ENCODE data around the gene ZMAT5. TPM values are rescaled to one million over a fixed set of nuclear protein-coding genes. Genes with fewer than 3 reads are reported as not detected.

ZMAT5 gene
- total and polyA plus RNA-seq, 9 of the 15 experiments (the other 6 are each of a cell fraction or from before 2014, with no cell fraction given) = 2.0 to 25.2 (median 11.9) TPM

DNA sequence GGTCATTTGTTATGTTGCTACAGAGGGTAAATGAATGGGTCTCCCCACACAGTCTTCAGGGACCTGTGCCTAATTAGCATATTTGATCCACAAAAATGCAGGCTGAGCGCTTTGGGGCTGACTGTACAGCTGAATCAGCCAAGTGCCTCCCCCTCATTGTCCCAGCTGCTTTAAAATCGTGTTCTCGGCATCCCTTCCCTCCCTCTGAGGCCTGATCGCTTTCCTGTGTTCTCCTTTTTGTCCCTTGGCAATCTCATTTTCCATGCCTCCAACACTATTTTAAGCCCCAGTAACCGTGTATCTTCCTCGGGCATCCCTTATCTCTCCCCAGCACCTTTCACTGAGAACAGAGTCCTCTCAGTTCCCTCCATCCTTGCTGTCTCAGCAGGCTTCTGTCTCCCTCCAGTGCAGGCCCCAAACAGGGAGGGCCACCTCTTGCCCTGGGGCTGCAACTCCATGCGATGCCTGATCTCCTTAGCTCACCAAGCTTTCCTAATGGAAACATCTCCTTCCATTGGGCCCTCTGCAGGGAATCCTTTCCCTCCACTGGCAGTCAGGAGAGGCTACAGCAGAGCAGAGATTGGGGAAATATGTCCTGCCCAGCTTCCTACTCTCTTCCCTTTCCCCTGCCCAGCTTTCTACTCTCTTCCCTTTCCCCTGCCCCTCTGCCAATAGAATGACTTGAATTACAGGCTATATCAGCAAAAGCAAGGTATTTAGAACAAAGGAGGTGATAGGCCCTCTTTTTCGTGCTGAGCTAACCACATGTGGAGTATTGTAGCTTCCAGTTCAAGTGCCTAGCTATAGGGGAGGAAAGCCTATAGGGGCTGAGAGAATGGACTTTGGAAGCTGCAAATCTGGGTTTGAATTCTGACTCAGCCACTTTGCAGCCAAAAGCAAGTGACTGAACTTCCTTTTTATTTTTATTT, 14.2 kb upstream of the ZMAT5 start (continued):
- TF ChIP-seq, protein P1, sequence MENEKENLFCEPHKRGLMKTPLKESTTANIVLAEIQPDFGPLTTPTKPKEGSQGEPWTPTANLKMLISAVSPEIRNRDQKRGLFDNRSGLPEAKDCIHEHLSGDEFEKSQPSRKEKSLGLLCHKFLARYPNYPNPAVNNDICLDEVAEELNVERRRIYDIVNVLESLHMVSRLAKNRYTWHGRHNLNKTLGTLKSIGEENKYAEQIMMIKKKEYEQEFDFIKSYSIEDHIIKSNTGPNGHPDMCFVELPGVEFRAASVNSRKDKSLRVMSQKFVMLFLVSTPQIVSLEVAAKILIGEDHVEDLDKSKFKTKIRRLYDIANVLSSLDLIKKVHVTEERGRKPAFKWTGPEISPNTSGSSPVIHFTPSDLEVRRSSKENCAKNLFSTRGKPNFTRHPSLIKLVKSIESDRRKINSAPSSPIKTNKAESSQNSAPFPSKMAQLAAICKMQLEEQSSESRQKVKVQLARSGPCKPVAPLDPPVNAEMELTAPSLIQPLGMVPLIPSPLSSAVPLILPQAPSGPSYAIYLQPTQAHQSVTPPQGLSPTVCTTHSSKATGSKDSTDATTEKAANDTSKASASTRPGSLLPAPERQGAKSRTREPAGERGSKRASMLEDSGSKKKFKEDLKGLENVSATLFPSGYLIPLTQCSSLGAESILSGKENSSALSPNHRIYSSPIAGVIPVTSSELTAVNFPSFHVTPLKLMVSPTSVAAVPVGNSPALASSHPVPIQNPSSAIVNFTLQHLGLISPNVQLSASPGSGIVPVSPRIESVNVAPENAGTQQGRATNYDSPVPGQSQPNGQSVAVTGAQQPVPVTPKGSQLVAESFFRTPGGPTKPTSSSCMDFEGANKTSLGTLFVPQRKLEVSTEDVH (IDR thresholded peaks at IDR 0.05; ENCODE audit: low read depth, partially characterized antibody) = no peak
- no peak for TF ChIP-seq CHCHD3 (CRISPR knock-in tag; IDR thresholded peaks at IDR 0.05)
- TF ChIP-seq ZNF75A (CRISPR knock-in tag; IDR thresholded peaks at IDR 0.05) = no peak
- peak; percentile 41; the same call in 1 of the 2 replicates for TF ChIP-seq JUN (IDR thresholded peaks at IDR 0.05; ENCODE audit: borderline replicate concordance, low read depth, low read length)
- TF ChIP-seq JUN (CRISPR knock-in tag; IDR thresholded peaks at IDR 0.05; ENCODE audit: borderline replicate concordance) = no peak
- TF ChIP-seq, protein P2, sequence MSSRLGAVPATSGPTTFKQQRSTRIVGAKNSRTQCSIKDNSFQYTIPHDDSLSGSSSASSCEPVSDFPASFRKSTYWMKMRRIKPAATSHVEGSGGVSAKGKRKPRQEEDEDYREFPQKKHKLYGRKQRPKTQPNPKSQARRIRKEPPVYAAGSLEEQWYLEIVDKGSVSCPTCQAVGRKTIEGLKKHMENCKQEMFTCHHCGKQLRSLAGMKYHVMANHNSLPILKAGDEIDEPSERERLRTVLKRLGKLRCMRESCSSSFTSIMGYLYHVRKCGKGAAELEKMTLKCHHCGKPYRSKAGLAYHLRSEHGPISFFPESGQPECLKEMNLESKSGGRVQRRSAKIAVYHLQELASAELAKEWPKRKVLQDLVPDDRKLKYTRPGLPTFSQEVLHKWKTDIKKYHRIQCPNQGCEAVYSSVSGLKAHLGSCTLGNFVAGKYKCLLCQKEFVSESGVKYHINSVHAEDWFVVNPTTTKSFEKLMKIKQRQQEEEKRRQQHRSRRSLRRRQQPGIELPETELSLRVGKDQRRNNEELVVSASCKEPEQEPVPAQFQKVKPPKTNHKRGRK (tag; IDR thresholded peaks at IDR 0.05) = no peak
- no peak for TF ChIP-seq BCL6 (CRISPR knock-in tag; IDR thresholded peaks at IDR 0.05)
- TF ChIP-seq RBM34 (IDR thresholded peaks at IDR 0.05; ENCODE audit: borderline replicate concordance, insufficient read depth, low read length) = no peak
- peak; percentile 95 for TF ChIP-seq TFAP4 (CRISPR knock-in tag; IDR thresholded peaks at IDR 0.05; ENCODE audit: borderline replicate concordance)
- peak; percentile 40; the same call in 1 of the 2 replicates for TF ChIP-seq NKRF (IDR thresholded peaks at IDR 0.05; ENCODE audit: borderline replicate concordance)
- TF ChIP-seq PHB2 (IDR thresholded peaks at IDR 0.05; ENCODE audit: low read depth) = peak; percentile 93
- TF ChIP-seq BRCA1 (IDR thresholded peaks at IDR 0.05) = no peak
- no peak for TF ChIP-seq BRCA1 (CRISPR knock-in tag; IDR thresholded peaks at IDR 0.05)
- TF ChIP-seq SPI1 (IDR thresholded peaks at IDR 0.05; ENCODE audit: borderline replicate concordance, low read depth, low read length) = peak; percentile 73
- TF ChIP-seq MTA1 (IDR thresholded peaks at IDR 0.05; ENCODE audit: borderline replicate concordance) = peak; percentile 85; the same call in 1 of the 2 replicates
- no peak for TF ChIP-seq ZNF436 (CRISPR knock-in tag; IDR thresholded peaks at IDR 0.05)
- no peak for TF ChIP-seq POLR2B (IDR thresholded peaks at IDR 0.05; ENCODE audit: low read depth, partially characterized antibody)
- TF ChIP-seq, protein P3, sequence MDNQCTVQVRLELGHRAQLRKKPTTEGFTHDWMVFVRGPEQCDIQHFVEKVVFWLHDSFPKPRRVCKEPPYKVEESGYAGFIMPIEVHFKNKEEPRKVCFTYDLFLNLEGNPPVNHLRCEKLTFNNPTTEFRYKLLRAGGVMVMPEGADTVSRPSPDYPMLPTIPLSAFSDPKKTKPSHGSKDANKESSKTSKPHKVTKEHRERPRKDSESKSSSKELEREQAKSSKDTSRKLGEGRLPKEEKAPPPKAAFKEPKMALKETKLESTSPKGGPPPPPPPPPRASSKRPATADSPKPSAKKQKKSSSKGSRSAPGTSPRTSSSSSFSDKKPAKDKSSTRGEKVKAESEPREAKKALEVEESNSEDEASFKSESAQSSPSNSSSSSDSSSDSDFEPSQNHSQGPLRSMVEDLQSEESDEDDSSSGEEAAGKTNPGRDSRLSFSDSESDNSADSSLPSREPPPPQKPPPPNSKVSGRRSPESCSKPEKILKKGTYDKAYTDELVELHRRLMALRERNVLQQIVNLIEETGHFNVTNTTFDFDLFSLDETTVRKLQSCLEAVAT (IDR thresholded peaks at IDR 0.05) = peak in 1 of 2 experiments; percentile 98; a peak in 2 of 4 replicates
- TF ChIP-seq NR1H2 (CRISPR knock-in tag; IDR thresholded peaks at IDR 0.05) = no peak
- no peak for TF ChIP-seq SMARCA5 (IDR thresholded peaks at IDR 0.05)
